Coronary artery (tissue), 2 donors: ENCODE data around the gene SPATA21.

Experiments
- DNase-seq: peaks from one replicate; pipeline ENCODE4 v3.0.0-alpha.2; 2017; ENCODE audit warnings: low spot score
- H3K27ac ChIP-seq, 2 donors: fragments of 200-600 bp; sonication (generic); one replicate each; pipeline ENCODE4 v1.5.1; 2016 to 2019
- H3K4me3 ChIP-seq: fragments of 200-600 bp; sonication (generic); 2 replicates; pipeline ENCODE4 v1.5.1; 2016; ENCODE audit warnings: mild to moderate bottlenecking, moderate library complexity
- CTCF ChIP-seq: fragments of 200-600 bp; sonication (generic); IDR thresholded peaks from one replicate; pipeline ENCODE4 v1.5.1; 2019; ENCODE audit warnings: antibody characterized with exemption

The SPATA21 gene

GRCh38 chr1:16397120-16397519 is 40.1 kb downstream of the SPATA21 start:
- DNase-seq = no peak
- Histone ChIP-seq H3K4me3 (no peak overlapping the region), H3K27ac (no peak overlapping the region)
- no peak for TF ChIP-seq CTCF

- peak overlapping the region in 1 of 2 donors; percentile 1 for H3K27ac ChIP-seq
- H3K4me3 ChIP-seq = no peak overlapping the region
- no peak for DNase-seq
- no peak for TF ChIP-seq CTCF
Measured at GRCh38 chr1:16396591-16396990, 40.6 kb downstream of the SPATA21 start.

GRCh38 chr1:16394977-16395376 is 42.2 kb downstream of the SPATA21 start:
- Histone ChIP-seq H3K4me3 (no peak overlapping the region), H3K27ac (no peak overlapping the region)
- TF ChIP-seq CTCF = no peak
- DNase-seq = no peak

- H3K27ac ChIP-seq = peak overlapping the region in 1 of 2 donors; percentile 60
- peak overlapping the region; percentile 24 for H3K4me3 ChIP-seq
- no peak for TF ChIP-seq CTCF
- DNase-seq = no peak
Measured at GRCh38 chr1:16393570-16394521, 43.4 kb downstream of the SPATA21 start.

GRCh38 chr1:16392740-16393569 is 44.3 kb downstream of the SPATA21 start:
- Histone ChIP-seq H3K27ac (peak overlapping the region in 1 of 2 donors; percentile 60), H3K4me3 (peak overlapping the region; percentile 24)
- no peak for TF ChIP-seq CTCF
- DNase-seq = no peak

GRCh38 chr1:16391411-16391810 is 45.8 kb downstream of the SPATA21 start:
- H3K27ac ChIP-seq = no peak overlapping the region
- H3K4me3 ChIP-seq = peak overlapping the region; percentile 11
- TF ChIP-seq CTCF = no peak
- DNase-seq = no peak
